ENCODE results near the gene CENPU. TPM values are rescaled to one million over a fixed set of nuclear protein-coding genes. Genes with fewer than 3 reads are reported as not detected.
A peak's percentile ranks its signal among the peaks of the same experiment; 100 is the strongest.

The CENPU gene
- total and polyA plus RNA-seq, 2 of the 13 experiments (the other 11 are each of a cell fraction or from before 2014, with no cell fraction given) = 11.7 to 35.8 TPM

DNA sequence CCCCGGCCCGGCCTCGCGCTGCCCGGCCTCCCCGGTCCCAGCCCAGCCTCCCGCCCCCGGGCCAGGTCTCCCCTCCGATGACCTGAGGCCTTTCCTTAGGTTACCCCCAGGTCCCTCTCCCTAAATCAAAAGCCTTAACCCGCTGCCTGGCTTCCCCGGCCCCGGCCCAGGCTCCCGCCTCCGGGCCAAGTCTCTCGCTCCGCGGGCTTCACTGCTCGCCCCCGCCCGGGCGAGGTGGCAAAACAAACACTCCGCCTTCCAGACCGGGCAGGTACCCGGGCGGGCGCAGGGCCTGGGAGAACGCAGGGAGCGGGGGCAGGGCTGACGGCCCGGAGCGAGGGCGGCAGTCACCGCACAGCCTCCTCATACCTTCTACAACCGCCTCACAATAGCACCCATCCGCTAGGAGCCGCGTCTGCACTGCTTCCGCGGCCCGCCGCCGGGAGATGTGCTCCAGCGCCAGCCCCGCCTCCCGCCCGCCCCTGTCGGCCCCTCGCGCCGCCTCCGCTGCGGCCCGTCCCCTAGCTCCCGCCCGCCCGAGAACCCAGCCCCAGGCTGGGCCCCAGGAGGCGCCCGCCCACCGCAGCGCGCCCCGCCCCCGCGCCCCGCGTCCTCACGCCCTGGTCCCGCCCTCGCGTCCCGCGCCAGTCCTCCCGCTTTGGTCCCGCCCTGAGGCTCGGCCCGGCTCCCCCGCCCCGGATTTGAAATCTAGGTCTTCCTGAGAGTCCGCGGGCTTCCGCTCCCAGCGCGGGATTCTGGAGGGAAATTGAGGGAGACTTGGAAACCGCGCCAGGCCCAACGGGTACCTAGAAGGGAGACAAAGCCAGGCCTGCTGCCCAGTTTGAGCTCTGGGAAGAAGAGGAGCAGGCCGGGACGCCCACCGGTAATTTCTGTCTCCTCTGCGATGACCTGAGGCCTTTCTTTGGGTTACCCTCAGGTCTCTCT lies 84.6 kb downstream of the CENPU start, which contains the start of the genes CASP3 and PRIMPOL (continued):
- TF ChIP-seq ZNF772 (CRISPR knock-in tag; IDR thresholded peaks at IDR 0.05) (0 out of 2 replicates have a peak, but pooled peaks have one; percentile 48), ZNF83 (CRISPR knock-in tag; IDR thresholded peaks at IDR 0.05; ENCODE audit: borderline replicate concordance) (no peak; the same call in 1 of the 2 replicates), ADNP (CRISPR knock-in tag; IDR thresholded peaks at IDR 0.05) (no peak), GZF1 (CRISPR knock-in tag; IDR thresholded peaks at IDR 0.05) (0 out of 2 replicates have a peak, but pooled peaks have one; percentile 11), ZNF788 (CRISPR knock-in tag; IDR thresholded peaks at IDR 0.05; ENCODE audit: borderline replicate concordance) (peak; percentile 58; the same call in 1 of the 2 replicates), MEIS2 (CRISPR knock-in tag; IDR thresholded peaks at IDR 0.05) (peak; percentile 27; the same call in 1 of the 2 replicates), EED (CRISPR knock-in tag; IDR thresholded peaks at IDR 0.05) (no peak; the same call in none of the 2 replicates), NR2F6 (IDR thresholded peaks at IDR 0.05) (no peak), NR2F6 (CRISPR knock-in tag; IDR thresholded peaks at IDR 0.05) (no peak), SMAD9 (CRISPR knock-in tag; IDR thresholded peaks at IDR 0.05) (no peak), MZF1 (CRISPR knock-in tag; IDR thresholded peaks at IDR 0.05; ENCODE audit: borderline replicate concordance) (no peak), ZNF670 (CRISPR knock-in tag; IDR thresholded peaks at IDR 0.05; ENCODE audit: borderline replicate concordance) (0 out of 2 replicates have a peak, but pooled peaks have one; percentile 53), POLR2A (IDR thresholded peaks at IDR 0.05; ENCODE audit: insufficient read depth in 1 of 2, low read depth in 2 of 2, low read length in 2 of 2) (peak; percentile 93 to 98)
- TF ChIP-seq, protein P1, sequence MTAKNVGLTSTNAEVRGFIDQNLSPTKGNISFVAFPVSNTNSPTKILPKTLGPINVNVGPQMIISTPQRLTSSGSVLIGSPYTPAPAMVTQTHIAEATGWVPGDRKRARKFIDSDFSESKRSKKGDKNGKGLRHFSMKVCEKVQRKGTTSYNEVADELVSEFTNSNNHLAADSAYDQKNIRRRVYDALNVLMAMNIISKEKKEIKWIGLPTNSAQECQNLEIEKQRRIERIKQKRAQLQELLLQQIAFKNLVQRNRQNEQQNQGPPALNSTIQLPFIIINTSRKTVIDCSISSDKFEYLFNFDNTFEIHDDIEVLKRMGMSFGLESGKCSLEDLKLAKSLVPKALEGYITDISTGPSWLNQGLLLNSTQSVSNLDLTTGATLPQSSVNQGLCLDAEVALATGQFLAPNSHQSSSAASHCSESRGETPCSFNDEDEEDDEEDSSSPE (CRISPR knock-in tag; IDR thresholded peaks at IDR 0.05) = peak; percentile 90
- TF ChIP-seq, protein P2, sequence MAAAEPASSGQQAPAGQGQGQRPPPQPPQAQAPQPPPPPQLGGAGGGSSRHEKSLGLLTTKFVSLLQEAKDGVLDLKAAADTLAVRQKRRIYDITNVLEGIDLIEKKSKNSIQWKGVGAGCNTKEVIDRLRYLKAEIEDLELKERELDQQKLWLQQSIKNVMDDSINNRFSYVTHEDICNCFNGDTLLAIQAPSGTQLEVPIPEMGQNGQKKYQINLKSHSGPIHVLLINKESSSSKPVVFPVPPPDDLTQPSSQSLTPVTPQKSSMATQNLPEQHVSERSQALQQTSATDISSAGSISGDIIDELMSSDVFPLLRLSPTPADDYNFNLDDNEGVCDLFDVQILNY (CRISPR knock-in tag; conservative IDR thresholded peaks at IDR 0.05) = no peak; the same call in 1 of the 2 replicates
- TF ChIP-seq, protein P3, sequence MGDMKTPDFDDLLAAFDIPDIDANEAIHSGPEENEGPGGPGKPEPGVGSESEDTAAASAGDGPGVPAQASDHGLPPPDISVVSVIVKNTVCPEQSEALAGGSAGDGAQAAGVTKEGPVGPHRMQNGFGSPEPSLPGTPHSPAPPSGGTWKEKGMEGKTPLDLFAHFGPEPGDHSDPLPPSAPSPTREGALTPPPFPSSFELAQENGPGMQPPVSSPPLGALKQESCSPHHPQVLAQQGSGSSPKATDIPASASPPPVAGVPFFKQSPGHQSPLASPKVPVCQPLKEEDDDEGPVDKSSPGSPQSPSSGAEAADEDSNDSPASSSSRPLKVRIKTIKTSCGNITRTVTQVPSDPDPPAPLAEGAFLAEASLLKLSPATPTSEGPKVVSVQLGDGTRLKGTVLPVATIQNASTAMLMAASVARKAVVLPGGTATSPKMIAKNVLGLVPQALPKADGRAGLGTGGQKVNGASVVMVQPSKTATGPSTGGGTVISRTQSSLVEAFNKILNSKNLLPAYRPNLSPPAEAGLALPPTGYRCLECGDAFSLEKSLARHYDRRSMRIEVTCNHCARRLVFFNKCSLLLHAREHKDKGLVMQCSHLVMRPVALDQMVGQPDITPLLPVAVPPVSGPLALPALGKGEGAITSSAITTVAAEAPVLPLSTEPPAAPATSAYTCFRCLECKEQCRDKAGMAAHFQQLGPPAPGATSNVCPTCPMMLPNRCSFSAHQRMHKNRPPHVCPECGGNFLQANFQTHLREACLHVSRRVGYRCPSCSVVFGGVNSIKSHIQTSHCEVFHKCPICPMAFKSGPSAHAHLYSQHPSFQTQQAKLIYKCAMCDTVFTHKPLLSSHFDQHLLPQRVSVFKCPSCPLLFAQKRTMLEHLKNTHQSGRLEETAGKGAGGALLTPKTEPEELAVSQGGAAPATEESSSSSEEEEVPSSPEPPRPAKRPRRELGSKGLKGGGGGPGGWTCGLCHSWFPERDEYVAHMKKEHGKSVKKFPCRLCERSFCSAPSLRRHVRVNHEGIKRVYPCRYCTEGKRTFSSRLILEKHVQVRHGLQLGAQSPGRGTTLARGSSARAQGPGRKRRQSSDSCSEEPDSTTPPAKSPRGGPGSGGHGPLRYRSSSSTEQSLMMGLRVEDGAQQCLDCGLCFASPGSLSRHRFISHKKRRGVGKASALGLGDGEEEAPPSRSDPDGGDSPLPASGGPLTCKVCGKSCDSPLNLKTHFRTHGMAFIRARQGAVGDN (CRISPR knock-in tag; IDR thresholded peaks at IDR 0.05) = peak; percentile 80
- TF ChIP-seq, protein P4, sequence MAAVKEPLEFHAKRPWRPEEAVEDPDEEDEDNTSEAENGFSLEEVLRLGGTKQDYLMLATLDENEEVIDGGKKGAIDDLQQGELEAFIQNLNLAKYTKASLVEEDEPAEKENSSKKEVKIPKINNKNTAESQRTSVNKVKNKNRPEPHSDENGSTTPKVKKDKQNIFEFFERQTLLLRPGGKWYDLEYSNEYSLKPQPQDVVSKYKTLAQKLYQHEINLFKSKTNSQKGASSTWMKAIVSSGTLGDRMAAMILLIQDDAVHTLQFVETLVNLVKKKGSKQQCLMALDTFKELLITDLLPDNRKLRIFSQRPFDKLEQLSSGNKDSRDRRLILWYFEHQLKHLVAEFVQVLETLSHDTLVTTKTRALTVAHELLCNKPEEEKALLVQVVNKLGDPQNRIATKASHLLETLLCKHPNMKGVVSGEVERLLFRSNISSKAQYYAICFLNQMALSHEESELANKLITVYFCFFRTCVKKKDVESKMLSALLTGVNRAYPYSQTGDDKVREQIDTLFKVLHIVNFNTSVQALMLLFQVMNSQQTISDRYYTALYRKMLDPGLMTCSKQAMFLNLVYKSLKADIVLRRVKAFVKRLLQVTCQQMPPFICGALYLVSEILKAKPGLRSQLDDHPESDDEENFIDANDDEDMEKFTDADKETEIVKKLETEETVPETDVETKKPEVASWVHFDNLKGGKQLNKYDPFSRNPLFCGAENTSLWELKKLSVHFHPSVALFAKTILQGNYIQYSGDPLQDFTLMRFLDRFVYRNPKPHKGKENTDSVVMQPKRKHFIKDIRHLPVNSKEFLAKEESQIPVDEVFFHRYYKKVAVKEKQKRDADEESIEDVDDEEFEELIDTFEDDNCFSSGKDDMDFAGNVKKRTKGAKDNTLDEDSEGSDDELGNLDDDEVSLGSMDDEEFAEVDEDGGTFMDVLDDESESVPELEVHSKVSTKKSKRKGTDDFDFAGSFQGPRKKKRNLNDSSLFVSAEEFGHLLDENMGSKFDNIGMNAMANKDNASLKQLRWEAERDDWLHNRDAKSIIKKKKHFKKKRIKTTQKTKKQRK (IDR thresholded peaks at IDR 0.05; ENCODE audit: low read length) = no peak
